ENCODE data around the gene LRRTM4.

DNA sequence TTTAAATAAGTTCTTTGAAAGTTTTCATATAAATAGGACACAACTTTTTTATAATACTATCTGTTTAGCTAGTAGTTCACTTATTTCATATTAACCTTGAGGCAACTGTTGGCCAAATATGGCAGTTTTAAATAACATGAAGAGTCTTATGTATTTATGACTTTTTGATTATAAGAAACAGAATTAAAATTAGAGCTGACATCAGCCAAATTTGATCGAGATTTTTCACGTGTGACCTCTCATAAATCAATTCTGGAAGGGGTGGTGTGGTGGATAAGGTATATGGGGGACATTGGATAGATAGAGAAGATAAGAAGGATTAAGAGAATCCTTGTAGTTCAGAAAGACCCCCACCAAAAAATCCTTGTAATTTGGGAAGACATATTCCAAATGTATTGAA, 776.6 kb downstream of the LRRTM4 start:
- TF ChIP-seq, protein P1, sequence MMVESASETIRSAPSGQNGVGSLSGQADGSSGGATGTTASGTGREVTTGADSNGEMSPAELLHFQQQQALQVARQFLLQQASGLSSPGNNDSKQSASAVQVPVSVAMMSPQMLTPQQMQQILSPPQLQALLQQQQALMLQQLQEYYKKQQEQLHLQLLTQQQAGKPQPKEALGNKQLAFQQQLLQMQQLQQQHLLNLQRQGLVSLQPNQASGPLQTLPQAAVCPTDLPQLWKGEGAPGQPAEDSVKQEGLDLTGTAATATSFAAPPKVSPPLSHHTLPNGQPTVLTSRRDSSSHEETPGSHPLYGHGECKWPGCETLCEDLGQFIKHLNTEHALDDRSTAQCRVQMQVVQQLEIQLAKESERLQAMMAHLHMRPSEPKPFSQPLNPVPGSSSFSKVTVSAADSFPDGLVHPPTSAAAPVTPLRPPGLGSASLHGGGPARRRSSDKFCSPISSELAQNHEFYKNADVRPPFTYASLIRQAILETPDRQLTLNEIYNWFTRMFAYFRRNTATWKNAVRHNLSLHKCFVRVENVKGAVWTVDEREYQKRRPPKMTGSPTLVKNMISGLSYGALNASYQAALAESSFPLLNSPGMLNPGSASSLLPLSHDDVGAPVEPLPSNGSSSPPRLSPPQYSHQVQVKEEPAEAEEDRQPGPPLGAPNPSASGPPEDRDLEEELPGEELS (CRISPR knock-in tag; IDR thresholded peaks at IDR 0.05): no peak
- TF ChIP-seq CTCF (IDR thresholded peaks at IDR 0.05) (no peak), RELA (CRISPR knock-in tag; IDR thresholded peaks at IDR 0.05; ENCODE audit: borderline replicate concordance) (no peak), NFYB (CRISPR knock-in tag; conservative IDR thresholded peaks at IDR 0.05; ENCODE audit: low read depth) (no peak), CREB1 (CRISPR knock-in tag; IDR thresholded peaks at IDR 0.05) (no peak), USF2 (CRISPR knock-in tag; IDR thresholded peaks at IDR 0.05) (no peak)
- TF ChIP-seq, protein P2, sequence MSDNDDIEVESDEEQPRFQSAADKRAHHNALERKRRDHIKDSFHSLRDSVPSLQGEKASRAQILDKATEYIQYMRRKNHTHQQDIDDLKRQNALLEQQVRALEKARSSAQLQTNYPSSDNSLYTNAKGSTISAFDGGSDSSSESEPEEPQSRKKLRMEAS (CRISPR knock-in tag; IDR thresholded peaks at IDR 0.05): no peak

Data from WTC11 (cell line).